CD14-positive monocyte (primary cell): Measurements from ENCODE around the gene SETD3. TPM values are rescaled to one million over a fixed set of nuclear protein-coding genes. Genes with fewer than 3 reads are reported as not detected.

Experiments used
- DNase-seq, 3 donors: peaks; one replicate each; pipeline ENCODE4 v3.0.0-alpha.2; 2011 to 2022
- H2AFZ ChIP-seq: 2 replicates; pipeline ENCODE4 v1.6.0; 2012; ENCODE audit warnings: mild to moderate bottlenecking, low read depth, low read length, inconsistent platforms; ENCODE audit not compliant: insufficient read depth, poor library complexity, severe bottlenecking
- H3K27ac ChIP-seq, 2 donors: 1 replicate in 1 of 2; 2 replicates in 1 of 2; pipeline ENCODE4 v1.5.1; 2012 to 2013; ENCODE audit warnings: low read length in 2 of 2, control low read depth in 1 of 2, inconsistent platforms in 1 of 2, low read depth in 1 of 2, mild to moderate bottlenecking in 1 of 2
- H3K27me3 ChIP-seq, 2 donors: one replicate each; pipeline versions ENCODE4 v1.6.0 to v1.6.1; 2011 to 2013; ENCODE audit warnings: low read length in 2 of 2; ENCODE audit not compliant: control insufficient read depth in 2 of 2, insufficient read depth in 2 of 2
- H3K36me3 ChIP-seq, 2 donors: replicated peaks in 1 of 2; 1 replicate in 1 of 2; 2 replicates in 1 of 2; pipeline versions ENCODE4 v1.5.1 to v1.6.1; 2012 to 2013; ENCODE audit warnings: low read length in 2 of 2, control low read depth in 1 of 2, inconsistent platforms in 1 of 2, mild to moderate bottlenecking in 1 of 2; ENCODE audit not compliant: insufficient read depth in 2 of 2, control insufficient read depth in 1 of 2
- H3K4me1 ChIP-seq, 2 donors: 1 replicate in 1 of 2; 2 replicates in 1 of 2; pipeline versions ENCODE4 v1.5.1 to v1.6.1; 2012 to 2013; ENCODE audit warnings: low read length in 2 of 2, control low read depth in 1 of 2, inconsistent platforms in 1 of 2, mild to moderate bottlenecking in 1 of 2, moderate library complexity in 1 of 2; ENCODE audit not compliant: insufficient read depth in 2 of 2, control insufficient read depth in 1 of 2
- H3K4me2 ChIP-seq: replicated peaks from 2 replicates; pipeline ENCODE3; 2012; ENCODE audit warnings: low read length, moderate library complexity, mild to moderate bottlenecking; ENCODE audit not compliant: poor library complexity, severe bottlenecking; ENCODE audit errors: extremely low read depth
- H3K4me3 ChIP-seq, 3 experiments: fragments of 200-600 bp in 1 of 3; sonication (generic) in 1 of 3; replicated peaks in 1 of 3; 1 replicate in 2 of 3; 2 replicates in 1 of 3; pipeline ENCODE4 v1.5.1; 2011 to 2013; ENCODE audit warnings: low read length in 3 of 3, mild to moderate bottlenecking in 3 of 3, control low read depth in 2 of 3, low read depth in 2 of 3, inconsistent platforms in 1 of 3, moderate library complexity in 1 of 3
- H3K79me2 ChIP-seq: 2 replicates; pipeline ENCODE4 v1.6.0; 2012; ENCODE audit warnings: mild to moderate bottlenecking, control low read depth, inconsistent platforms, low read length, moderate library complexity; ENCODE audit not compliant: insufficient read depth
- H3K9ac ChIP-seq: 2 replicates; pipeline ENCODE4 v1.6.0; 2017; ENCODE audit warnings: low read length, mild to moderate bottlenecking; ENCODE audit not compliant: insufficient read depth, poor library complexity, severe bottlenecking
- H3K9me3 ChIP-seq, 2 donors: replicated peaks in 1 of 2; 1 replicate in 1 of 2; 2 replicates in 1 of 2; pipeline versions ENCODE4 v1.5.1 to v1.6.1; 2012 to 2013; ENCODE audit warnings: low read length in 2 of 2, control low read depth in 1 of 2; ENCODE audit not compliant: control insufficient read depth in 1 of 2, insufficient read depth in 1 of 2
- H4K20me1 ChIP-seq: 2 replicates; pipeline ENCODE4 v1.6.0; 2012; ENCODE audit warnings: mild to moderate bottlenecking, low read length, control low read depth, moderate library complexity; ENCODE audit not compliant: insufficient read depth
- H3K27ac Mint-ChIP-seq, 7 donors: one replicate each; pipeline ENCODE4 v1.8.0; 2020; ENCODE audit warnings: mild to moderate bottlenecking in 7 of 7, mixed read lengths in 7 of 7, moderate library complexity in 6 of 7, inconsistent platforms in 2 of 7
- H3K27me3 Mint-ChIP-seq, 3 donors: one replicate each; pipeline ENCODE4 v1.8.0; 2021 to 2022; ENCODE audit warnings: low read depth in 3 of 3, mild to moderate bottlenecking in 3 of 3, mixed read lengths in 3 of 3, moderate library complexity in 3 of 3, inconsistent platforms in 1 of 3
- H3K36me3 Mint-ChIP-seq, 2 donors: one replicate each; pipeline ENCODE4 v1.8.0; 2020; ENCODE audit warnings: mixed read lengths in 2 of 2, inconsistent platforms in 1 of 2, mild to moderate bottlenecking in 1 of 2
- H3K4me1 Mint-ChIP-seq: one replicate; pipeline ENCODE4 v1.8.0; 2020; ENCODE audit warnings: mild to moderate bottlenecking, mixed read lengths
- H3K4me3 Mint-ChIP-seq, 2 donors: one replicate each; pipeline ENCODE4 v1.8.0; 2020; ENCODE audit warnings: mild to moderate bottlenecking in 2 of 2, mixed read lengths in 2 of 2, moderate library complexity in 1 of 2
- H3K9me3 Mint-ChIP-seq, 7 donors: one replicate each; pipeline ENCODE4 v1.8.0; 2020 to 2022; ENCODE audit warnings: mixed read lengths in 7 of 7, mild to moderate bottlenecking in 6 of 7, moderate library complexity in 6 of 7, inconsistent platforms in 2 of 7
- CTCF ChIP-seq: fragments of 200-600 bp; IDR thresholded peaks from one replicate; pipeline ENCODE4 v1.8.0; 2022; ENCODE audit warnings: antibody characterized with exemption, mild to moderate bottlenecking
- WGBS: methylation state at CpG from one replicate; pipeline ENCODE4 v1.1.5; 2013; ENCODE audit warnings: missing lambda C conversion rate; ENCODE audit not compliant: insufficient coverage; 5-methylcytosine and 5-hydroxymethylcytosine counted together
- intact Hi-C, 2 donors: fragments of 100-400 bp; cut with micrococcal nuclease; formaldehyde crosslinking; loops; one replicate each; pipeline versions ENCODE4 v1.15.0 to v1.15.1; 2023
- polyA plus RNA-seq, 3 donors: library from polyadenylated mRNA; depleted of rRNA in 1 of 3; unstranded in 2 of 3; stranded (reverse) in 1 of 3; fragments of 300-500 nt in 2 of 3; fragments of >200 nt in 1 of 3; fragmentation: Illumina TruSeq in 2 of 3; gene quantifications; 1 replicate in 2 of 3; 2 replicates in 1 of 3; pipeline ENCODE4 v1.2.3, GENCODE V29; 2012 to 2021

The SETD3 gene
- polyA plus RNA-seq, 3 donors: 22.9 to 39.5 (median 38.7) TPM

GRCh38 chr14:99418242-99418641, 62.4 kb downstream of the SETD3 start:
- no peak overlapping the region for H3K27ac Mint-ChIP-seq
- Histone ChIP-seq H3K79me2 (peaks cover 7% of the 10 kb centered on the region), H3K27me3 (no peaks in the 10 kb centered on the region), H3K9ac (no peak overlapping the region), H3K4me3 (no peak overlapping the region), H3K4me1 (no peaks in the 10 kb centered on the region), H3K36me3 (peaks cover 25 to 61% of the 10 kb centered on the region in 2 donors), H3K27ac (no peak overlapping the region), H4K20me1 (peaks cover 34% of the 10 kb centered on the region), H3K4me2 (no peak overlapping the region), H2AFZ (no peak overlapping the region), H3K9me3 (no peaks in the 10 kb centered on the region)
- no peak overlapping the region for H3K4me3 Mint-ChIP-seq
- 78% methylated on average over 1 of the region's 1 CpG for WGBS
- H3K36me3 Mint-ChIP-seq: peaks cover 32 to 37% of the 10 kb centered on the region in 2 donors
- no peaks in the 10 kb centered on the region for H3K9me3 Mint-ChIP-seq
- no peaks in the 10 kb centered on the region for H3K27me3 Mint-ChIP-seq
- no peak for TF ChIP-seq CTCF
- intact Hi-C loops: no loop called here
- H3K4me1 Mint-ChIP-seq: peaks cover 3% of the 10 kb centered on the region
- DNase-seq: no peak

- Histone ChIP-seq H3K4me3 (no peak overlapping the region), H4K20me1 (peaks cover 27% of the 10 kb centered on the region), H2AFZ (no peak overlapping the region), H3K36me3 (peaks cover 35 to 63% of the 10 kb centered on the region in 2 donors), H3K4me2 (no peak overlapping the region), H3K4me1 (no peaks in the 10 kb centered on the region), H3K9ac (no peak overlapping the region), H3K27ac (no peak overlapping the region), H3K79me2 (peaks cover 7% of the 10 kb centered on the region), H3K27me3 (no peaks in the 10 kb centered on the region), H3K9me3 (no peaks in the 10 kb centered on the region)
- no CpG with 5 or more reads among the region's 5 CpGs for WGBS
- intact Hi-C loops: no loop called here
- Mint-ChIP-seq H3K36me3 (peaks cover 41 to 46% of the 10 kb centered on the region in 2 donors), H3K9me3 (no peaks in the 10 kb centered on the region), H3K4me3 (no peak overlapping the region), H3K27me3 (no peaks in the 10 kb centered on the region), H3K27ac (no peak overlapping the region), H3K4me1 (peaks cover 3% of the 10 kb centered on the region)
- TF ChIP-seq CTCF: no peak
- no peak for DNase-seq
Measured at GRCh38 chr14:99416909-99417308, 63.8 kb downstream of the SETD3 start.
